GM13976 (cell line): ENCODE data around the gene POLE.

Source experiments
- DNase-seq: peaks from one replicate; pipeline ENCODE4 v3.0.0; 2012; ENCODE audit warnings: low spot score
- in situ Hi-C: fragments of 300-500 bp; cut with MboI; formaldehyde crosslinking; loops from one replicate; pipeline ENCODE4 v1.12.0; 2022; ENCODE audit warnings: low sequenced_read_pairs, mixed read lengths, inconsistent platforms; ENCODE audit not compliant: unreplicated experiment
- TF ChIP-seq, protein P1 (sequence below): IDR thresholded peaks from 2 replicates; pipeline ENCODE4 v1.5.1; 2012; ENCODE audit warnings: borderline replicate concordance, mild to moderate bottlenecking; ENCODE audit not compliant: insufficient read depth; ENCODE audit errors: extremely low read depth, missing control alignments, control extremely low read depth

POLE gene

DNA sequence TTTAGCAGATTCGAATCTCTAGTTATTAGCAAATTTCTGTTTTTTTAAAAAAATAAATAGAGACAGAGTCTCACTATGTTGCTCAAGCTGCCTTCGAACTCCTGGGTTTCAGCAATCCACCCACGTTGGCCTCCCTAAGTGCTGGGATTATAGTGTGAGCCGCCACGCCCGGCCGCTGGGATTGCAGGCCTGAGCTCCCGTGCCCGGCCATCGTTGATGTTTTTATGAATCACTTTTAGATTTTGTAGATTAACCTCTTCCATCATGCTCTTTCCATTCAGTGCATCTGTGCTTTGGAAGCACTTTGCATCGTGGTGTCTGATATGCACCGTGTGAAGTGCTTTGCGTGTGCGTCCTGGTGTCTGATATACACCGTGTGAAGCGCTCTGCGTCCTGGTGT is 44.4 kb upstream of the POLE start:
- TF ChIP-seq, protein P1, sequence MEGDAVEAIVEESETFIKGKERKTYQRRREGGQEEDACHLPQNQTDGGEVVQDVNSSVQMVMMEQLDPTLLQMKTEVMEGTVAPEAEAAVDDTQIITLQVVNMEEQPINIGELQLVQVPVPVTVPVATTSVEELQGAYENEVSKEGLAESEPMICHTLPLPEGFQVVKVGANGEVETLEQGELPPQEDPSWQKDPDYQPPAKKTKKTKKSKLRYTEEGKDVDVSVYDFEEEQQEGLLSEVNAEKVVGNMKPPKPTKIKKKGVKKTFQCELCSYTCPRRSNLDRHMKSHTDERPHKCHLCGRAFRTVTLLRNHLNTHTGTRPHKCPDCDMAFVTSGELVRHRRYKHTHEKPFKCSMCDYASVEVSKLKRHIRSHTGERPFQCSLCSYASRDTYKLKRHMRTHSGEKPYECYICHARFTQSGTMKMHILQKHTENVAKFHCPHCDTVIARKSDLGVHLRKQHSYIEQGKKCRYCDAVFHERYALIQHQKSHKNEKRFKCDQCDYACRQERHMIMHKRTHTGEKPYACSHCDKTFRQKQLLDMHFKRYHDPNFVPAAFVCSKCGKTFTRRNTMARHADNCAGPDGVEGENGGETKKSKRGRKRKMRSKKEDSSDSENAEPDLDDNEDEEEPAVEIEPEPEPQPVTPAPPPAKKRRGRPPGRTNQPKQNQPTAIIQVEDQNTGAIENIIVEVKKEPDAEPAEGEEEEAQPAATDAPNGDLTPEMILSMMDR, result no peak
- in situ Hi-C loops, result no loop called here
- DNase-seq, result no peak

DNA sequence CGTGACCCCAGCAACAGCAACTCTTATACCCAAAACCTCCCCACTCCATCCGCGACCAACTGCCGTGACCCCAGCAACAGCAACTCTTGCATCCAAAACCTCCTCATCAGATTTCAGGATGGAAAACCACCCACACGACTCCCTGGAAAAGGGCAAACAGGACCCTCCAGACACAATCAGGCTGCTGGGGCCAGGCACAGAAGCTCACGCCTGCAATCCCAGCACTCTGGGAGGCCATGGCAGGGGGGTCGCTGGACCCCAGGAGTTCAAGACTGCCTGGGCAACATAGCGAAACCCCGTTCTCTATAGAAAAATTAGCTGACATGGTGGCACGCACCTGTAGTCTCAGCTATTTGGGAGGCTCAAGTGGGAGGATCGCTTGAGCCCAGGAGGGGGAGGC is 43.2 kb upstream of the POLE start:
- DNase-seq, result no peak
- in situ Hi-C loops, result no loop called here
- TF ChIP-seq, protein P1, result no peak

DNA sequence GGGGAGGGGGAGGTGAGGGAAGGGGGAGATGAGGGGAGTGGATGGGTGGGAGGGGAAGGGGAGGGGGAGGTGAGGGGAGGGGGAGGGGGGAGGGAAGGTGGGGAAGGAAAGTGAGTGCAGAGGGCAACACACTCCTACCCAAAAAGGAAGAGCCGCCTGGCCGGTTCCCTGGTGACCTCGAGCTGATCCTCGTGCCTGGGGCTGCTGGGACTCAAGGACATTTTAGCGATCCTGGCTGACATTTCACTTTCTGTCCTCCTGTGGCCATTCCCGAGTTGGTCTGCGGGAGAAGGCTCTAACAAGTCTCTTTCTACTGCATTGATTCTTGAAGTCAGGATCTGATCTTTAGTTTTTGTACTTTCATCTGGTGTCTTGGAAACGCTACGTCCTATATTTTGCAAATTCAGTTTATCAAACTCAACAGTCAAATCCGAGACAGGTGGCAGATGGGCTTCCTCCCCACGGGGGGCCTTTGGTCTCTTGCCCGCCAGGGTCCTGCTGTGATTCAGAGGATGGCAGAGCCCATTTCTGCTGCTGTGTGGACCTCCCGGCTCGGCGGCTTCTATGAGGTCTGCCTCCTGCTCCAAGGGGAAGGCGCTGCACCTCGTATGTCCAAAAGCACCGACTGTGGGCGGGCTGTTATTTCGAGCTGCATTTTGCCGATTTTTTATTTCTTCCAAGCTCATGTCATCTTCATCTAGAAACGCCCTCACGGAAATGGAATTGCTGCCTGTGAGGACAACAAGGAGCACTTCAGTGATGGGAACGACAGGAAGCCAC is 42.6 kb upstream of the POLE start:
- in situ Hi-C loops, result no loop called here
- DNase-seq, result no peak
- TF ChIP-seq, protein P1, result no peak

DNA sequence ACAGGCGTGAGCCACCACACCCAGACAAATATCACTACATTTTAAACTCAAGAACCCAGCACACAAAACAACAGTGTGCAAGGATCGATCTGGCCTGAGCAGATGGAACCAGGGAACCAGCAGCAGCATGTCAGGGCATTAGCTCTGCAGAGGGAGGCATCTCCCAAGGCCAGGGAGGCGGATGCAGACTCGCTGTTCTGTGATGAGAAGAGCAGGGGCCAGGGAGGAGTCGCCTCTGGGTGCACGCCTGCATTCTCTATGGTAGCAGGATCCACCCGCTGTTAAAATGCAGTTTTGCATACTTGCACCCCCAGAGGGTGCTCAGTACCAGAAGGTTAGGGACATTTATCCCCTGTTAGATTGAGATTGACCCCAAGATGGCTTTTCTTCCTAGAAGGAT is 41.4 kb upstream of the POLE start:
- in situ Hi-C loops, result no loop called here
- TF ChIP-seq, protein P1, result no peak
- no peak for DNase-seq

DNA sequence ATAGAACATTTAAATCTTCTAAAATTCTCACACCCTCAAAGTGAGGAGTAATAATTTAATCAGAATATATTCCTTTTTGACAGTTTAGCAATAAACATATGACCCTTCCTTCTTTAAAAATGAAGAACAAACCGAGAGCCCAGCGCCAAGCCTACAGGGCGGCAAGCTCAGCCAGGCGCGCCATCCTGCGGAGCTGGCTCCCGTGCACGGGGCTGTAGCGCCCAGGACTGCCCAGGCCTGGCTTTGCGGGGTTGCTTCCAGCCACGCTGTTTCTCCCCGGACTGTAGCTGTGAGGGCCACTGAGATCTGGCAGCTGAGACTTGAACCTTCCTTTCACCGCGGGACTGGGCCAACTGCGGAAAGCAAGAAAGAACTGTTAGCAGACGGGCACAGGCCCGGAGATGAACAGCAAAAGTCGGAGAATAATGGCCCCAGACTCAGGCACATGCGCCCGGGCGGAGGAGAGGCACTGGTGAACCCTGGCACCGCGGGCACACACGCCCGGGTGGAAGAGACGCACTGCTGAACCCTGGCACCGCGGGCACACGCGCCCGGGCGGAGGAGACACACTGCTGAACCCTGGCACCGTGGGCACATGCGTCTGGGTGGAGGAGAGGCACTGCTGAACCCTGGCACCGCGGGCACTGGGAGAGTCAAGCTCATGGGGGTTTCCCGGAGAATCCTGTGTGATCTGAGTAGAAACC is 40.1 kb upstream of the POLE start:
- in situ Hi-C loops, result no loop called here
- DNase-seq, result no peak
- TF ChIP-seq, protein P1, result no peak

DNA sequence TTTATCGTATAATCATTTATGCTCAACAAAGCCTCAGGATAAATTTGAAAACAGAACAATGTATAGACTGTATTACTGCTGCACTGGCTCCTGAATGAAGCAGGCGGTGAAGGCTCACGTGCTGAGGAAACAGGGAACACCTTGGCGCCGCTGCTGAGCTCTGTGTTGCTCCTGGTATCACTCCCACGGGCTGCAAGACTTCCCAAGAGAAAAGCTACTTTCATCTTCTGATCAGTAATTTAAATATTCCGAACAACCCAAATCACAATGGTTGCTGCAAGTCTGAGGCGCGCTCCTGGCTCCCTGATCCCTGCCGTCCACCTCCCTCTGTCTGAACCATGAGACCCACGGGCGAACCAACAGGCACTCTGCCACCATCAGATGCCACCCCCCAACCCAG is 39.2 kb upstream of the POLE start:
- in situ Hi-C loops, result no loop called here
- TF ChIP-seq, protein P1, result no peak
- no peak for DNase-seq
